GM11168 (cell line): ENCODE data around the gene TPTE2.
"Not testable (repeated sequence)": the region's sequence is repeated elsewhere in the genome, so short reads cannot be mapped to it uniquely, and the experiment has no call there.

ENCODE experiments used
- in situ Hi-C: fragments of 300-500 bp; cut with MboI; formaldehyde crosslinking; loops from one replicate; pipeline ENCODE4 v1.12.0; 2022; ENCODE audit warnings: low sequenced_read_pairs; ENCODE audit not compliant: unreplicated experiment

The TPTE2 gene

GRCh38 chr13:19572280-19572679 is 10.9 kb upstream of the TPTE2 start:
- in situ Hi-C loops = no loop called here

GRCh38 chr13:19567820-19568534 is 6.6 kb upstream of the TPTE2 start:
- in situ Hi-C loops = no loop called here

- in situ Hi-C loops = no loop called here
Measured at GRCh38 chr13:19561585-19561984, 253 bp upstream of the TPTE2 start.

- in situ Hi-C loops = not testable (repeated sequence)
Measured at GRCh38 chr13:19560672-19561071, 660 bp downstream of the TPTE2 start.

GRCh38 chr13:19559739-19560138 is 1.6 kb downstream of the TPTE2 start:
- in situ Hi-C loops = not testable (repeated sequence)

- in situ Hi-C loops = not testable (repeated sequence)
Measured at GRCh38 chr13:19557287-19557686, 4.0 kb downstream of the TPTE2 start.

- in situ Hi-C loops = loop anchor here (5.0 kb wide), 1 partner anchor 1723 kb away; no protein-coding TSS in a partner anchor
Measured at GRCh38 chr13:19549245-19549644, 12.1 kb downstream of the TPTE2 start.

- in situ Hi-C loops = not testable (repeated sequence)
Measured at GRCh38 chr13:19525634-19526033, 35.7 kb downstream of the TPTE2 start.

- in situ Hi-C loops = no loop called here
Measured at GRCh38 chr13:19519049-19519448, 42.3 kb downstream of the TPTE2 start.

- in situ Hi-C loops = not testable (repeated sequence)
Measured at GRCh38 chr13:19507623-19508022, 53.7 kb downstream of the TPTE2 start.

GRCh38 chr13:19460126-19460525 is 101.2 kb downstream of the TPTE2 start:
- in situ Hi-C loops = not testable (repeated sequence)

GRCh38 chr13:19439056-19439686 is 122.2 kb downstream of the TPTE2 start:
- in situ Hi-C loops = not testable (repeated sequence)

- in situ Hi-C loops = not testable (repeated sequence)
Measured at GRCh38 chr13:19437780-19438179, 123.6 kb downstream of the TPTE2 start.

GRCh38 chr13:19422236-19422635 is 139.1 kb downstream of the TPTE2 start:
- in situ Hi-C loops = not testable (repeated sequence)

- in situ Hi-C loops = not testable (repeated sequence)
Measured at GRCh38 chr13:19412494-19412893, 148.8 kb downstream of the TPTE2 start.

- in situ Hi-C loops = not testable (repeated sequence)
Measured at GRCh38 chr13:19382746-19383511, 178.4 kb downstream of the TPTE2 start.

- in situ Hi-C loops = no loop called here
Measured at GRCh38 chr13:19382111-19382510, 179.2 kb downstream of the TPTE2 start.
